B cell (primary cell): ENCODE results near the gene HSP90AB1. TPM values are rescaled to one million over a fixed set of nuclear protein-coding genes. Genes with fewer than 3 reads are reported as not detected.

Experiments used
- ATAC-seq: fragments of 200-7000 bp; cut with Tn5 transposase; one replicate; pipeline ENCODE4 v1.10.0; 2021; ENCODE audit warnings: low read depth, mild to moderate bottlenecking, moderate number of reproducible peaks, moderate library complexity
- CTCF ChIA-PET: fragments of 350-600 bp; sonication (Branson Sonifier 250); formaldehyde crosslinking; loops from one replicate; lab custom pipeline; 2021; ENCODE audit warnings: antibody characterized with exemption, inconsistent platforms; lab: Charles Lee
- POLR2A ChIA-PET: fragments of 350-600 bp; sonication (Branson Sonifier 250); formaldehyde crosslinking; loops from one replicate; lab custom pipeline; 2021; ENCODE audit warnings: antibody characterized with exemption; lab: Charles Lee
- DNase-seq: peaks from one replicate; pipeline ENCODE4 v3.0.0; 2013
- H2AFZ ChIP-seq: 2 replicates; pipeline ENCODE4 v1.6.1; 2012; ENCODE audit warnings: mild to moderate bottlenecking, low read depth, low read length; ENCODE audit not compliant: insufficient read depth, poor library complexity, severe bottlenecking
- H3K27ac ChIP-seq, 2 donors: 1 replicate in 1 of 2; 2 replicates in 1 of 2; pipeline ENCODE4 v1.5.1; 2012 to 2013; ENCODE audit warnings: low read length in 2 of 2, mild to moderate bottlenecking in 2 of 2, moderate library complexity in 1 of 2
- H3K27me3 ChIP-seq, 4 experiments: fragments of 200-600 bp in 1 of 4; sonication (generic) in 1 of 4; replicated peaks in 1 of 4; 1 replicate in 2 of 4; 2 replicates in 2 of 4; pipeline versions ENCODE4 v1.6.1 to v1.7.0; 2013 to 2016; ENCODE audit warnings: low read length in 3 of 4, mild to moderate bottlenecking in 2 of 4, mixed read lengths in 1 of 4, moderate library complexity in 1 of 4; ENCODE audit not compliant: insufficient read depth in 4 of 4, control insufficient read depth in 3 of 4; ENCODE audit errors: control extremely low read depth in 1 of 4
- H3K36me3 ChIP-seq, 2 experiments: replicated peaks in 1 of 2; 1 replicate in 1 of 2; 2 replicates in 1 of 2; pipeline versions ENCODE4 v1.6.1 to v1.7.1; 2013; ENCODE audit warnings: low read length in 1 of 2; ENCODE audit not compliant: insufficient read depth in 2 of 2, control insufficient read depth in 1 of 2; ENCODE audit errors: control extremely low read depth in 1 of 2, extremely low read depth in 1 of 2
- H3K4me1 ChIP-seq, 2 donors: fragments of 200-600 bp in 1 of 2; sonication (generic) in 1 of 2; 1 replicate in 1 of 2; 2 replicates in 1 of 2; pipeline versions ENCODE4 v1.5.1 to v1.6.1; 2013 to 2017; ENCODE audit warnings: low read length in 2 of 2; ENCODE audit not compliant: control insufficient read depth in 2 of 2, insufficient read depth in 2 of 2
- H3K4me2 ChIP-seq: replicated peaks from 2 replicates; pipeline ENCODE3; 2012; ENCODE audit warnings: mild to moderate bottlenecking, low read depth, low read length; ENCODE audit not compliant: poor library complexity, severe bottlenecking
- H3K4me3 ChIP-seq, 5 experiments: fragments of 200-600 bp in 1 of 5; sonication (generic) in 1 of 5; 1 replicate in 3 of 5; 2 replicates in 2 of 5; pipeline versions ENCODE4 v1.5.1 to v1.7.0; 2011 to 2016; ENCODE audit warnings: low read length in 4 of 5, mild to moderate bottlenecking in 4 of 5, low read depth in 2 of 5, control low read depth in 1 of 5, moderate library complexity in 1 of 5; ENCODE audit not compliant: insufficient read depth in 1 of 5; ENCODE audit errors: control extremely low read depth in 1 of 5, extremely low read depth in 1 of 5
- H3K79me2 ChIP-seq: fragments of 200-600 bp; sonication (generic); one replicate; pipeline ENCODE4 v1.6.0; 2016; ENCODE audit warnings: low read length; ENCODE audit not compliant: control insufficient read depth, insufficient read depth
- H3K9ac ChIP-seq: fragments of 200-600 bp; sonication (generic); 2 replicates; pipeline ENCODE4 v1.6.1; 2017; ENCODE audit warnings: mild to moderate bottlenecking, low read length, moderate library complexity
- H3K9me3 ChIP-seq, 3 donors: one replicate each; pipeline versions ENCODE4 v1.6.1 to v1.7.1; 2013; ENCODE audit warnings: low read length in 2 of 3; ENCODE audit not compliant: control insufficient read depth in 2 of 3, insufficient read depth in 1 of 3; ENCODE audit errors: control extremely low read depth in 1 of 3
- H4K20me1 ChIP-seq: 2 replicates; pipeline ENCODE4 v1.6.0; 2012; ENCODE audit warnings: mild to moderate bottlenecking, low read length; ENCODE audit not compliant: insufficient read depth, control insufficient read depth, poor library complexity, severe bottlenecking
- H3K27ac Mint-ChIP-seq: one replicate; pipeline ENCODE4 v1.8.0; 2021; ENCODE audit warnings: mixed read lengths
- H3K27me3 Mint-ChIP-seq: one replicate; pipeline ENCODE4 v1.8.0; 2021; ENCODE audit warnings: mixed read lengths
- H3K4me1 Mint-ChIP-seq: one replicate; pipeline ENCODE4 v1.8.0; 2021; ENCODE audit warnings: mixed read lengths
- H3K4me3 Mint-ChIP-seq: one replicate; pipeline ENCODE4 v1.8.0; 2021; ENCODE audit warnings: mixed read lengths
- H3K9me3 Mint-ChIP-seq: one replicate; pipeline ENCODE4 v1.8.0; 2022; ENCODE audit warnings: mixed read lengths; ENCODE audit not compliant: insufficient read depth
- EZH2 ChIP-seq: IDR thresholded peaks from 2 replicates; pipeline ENCODE4 v1.6.1; 2012; ENCODE audit warnings: borderline replicate concordance, low read depth, mild to moderate bottlenecking, moderate library complexity, low read length; ENCODE audit not compliant: insufficient read depth, poor library complexity, severe bottlenecking
- WGBS: methylation state at CpG from one replicate; pipeline ENCODE4 v1.1.5; 2013; ENCODE audit warnings: missing lambda C conversion rate; ENCODE audit not compliant: insufficient coverage; 5-methylcytosine and 5-hydroxymethylcytosine counted together
- intact Hi-C: fragments of 100-400 bp; cut with micrococcal nuclease; formaldehyde crosslinking; loops from one replicate; pipeline ENCODE4 v1.10.0; 2022
- polyA plus RNA-seq: library from polyadenylated mRNA; depleted of rRNA; stranded (reverse); fragments of >200 nt; gene quantifications from 2 replicates; pipeline ENCODE4 v1.2.3, GENCODE V29; 2012
- total RNA-seq, 2 donors: library from RNA; stranded (reverse); fragments of 120-200 nt in 1 of 2; gene quantifications; 1 replicate in 1 of 2; 2 replicates in 1 of 2; pipeline versions ENCODE4 v1.2.3 to v1.2.4, GENCODE V29; 2013 to 2022
- TF ChIP-seq, protein P1 (sequence below): fragments of 200-600 bp; IDR thresholded peaks from one replicate; pipeline ENCODE4 v1.8.0; 2022; ENCODE audit warnings: antibody characterized with exemption, mild to moderate bottlenecking

HSP90AB1 gene
- total and polyA plus RNA-seq, 2 donors (not counting 1 experiment from before 2014, with no cell fraction given) = 395 to 645 TPM

GRCh38 chr6:44201638-44202303 is 45.1 kb upstream of the HSP90AB1 start:
- no peaks in the 10 kb centered on the region for H3K4me1 Mint-ChIP-seq
- H3K4me3 Mint-ChIP-seq = no peak overlapping the region
- Histone ChIP-seq H3K4me3 (no peak overlapping the region), H3K9ac (no peak overlapping the region), H3K9me3 (no peaks in the 10 kb centered on the region), H3K4me2 (no peak overlapping the region), H3K27ac (no peak overlapping the region), H3K79me2 (no peaks in the 10 kb centered on the region), H3K36me3 (no peaks in the 10 kb centered on the region), H3K4me1 (no peaks in the 10 kb centered on the region), H2AFZ (no peak overlapping the region), H4K20me1 (no peaks in the 10 kb centered on the region), H3K27me3 (no peaks in the 10 kb centered on the region)
- intact Hi-C loops = no loop called here
- WGBS = 92% methylated on average over 8 of the region's 11 CpGs
- DNase-seq (no peak), ATAC-seq (no peak)
- peaks cover 5% of the 10 kb centered on the region for H3K27me3 Mint-ChIP-seq
- H3K27ac Mint-ChIP-seq = no peak overlapping the region
- no peaks in the 10 kb centered on the region for H3K9me3 Mint-ChIP-seq
- CTCF ChIA-PET = interaction anchor here (0.6 kb wide), 1 partner anchor 156 kb away, joined by 4 read pairs; no protein-coding TSS in a partner anchor
- no peak for TF ChIP-seq EZH2
- TF ChIP-seq, protein P1, sequence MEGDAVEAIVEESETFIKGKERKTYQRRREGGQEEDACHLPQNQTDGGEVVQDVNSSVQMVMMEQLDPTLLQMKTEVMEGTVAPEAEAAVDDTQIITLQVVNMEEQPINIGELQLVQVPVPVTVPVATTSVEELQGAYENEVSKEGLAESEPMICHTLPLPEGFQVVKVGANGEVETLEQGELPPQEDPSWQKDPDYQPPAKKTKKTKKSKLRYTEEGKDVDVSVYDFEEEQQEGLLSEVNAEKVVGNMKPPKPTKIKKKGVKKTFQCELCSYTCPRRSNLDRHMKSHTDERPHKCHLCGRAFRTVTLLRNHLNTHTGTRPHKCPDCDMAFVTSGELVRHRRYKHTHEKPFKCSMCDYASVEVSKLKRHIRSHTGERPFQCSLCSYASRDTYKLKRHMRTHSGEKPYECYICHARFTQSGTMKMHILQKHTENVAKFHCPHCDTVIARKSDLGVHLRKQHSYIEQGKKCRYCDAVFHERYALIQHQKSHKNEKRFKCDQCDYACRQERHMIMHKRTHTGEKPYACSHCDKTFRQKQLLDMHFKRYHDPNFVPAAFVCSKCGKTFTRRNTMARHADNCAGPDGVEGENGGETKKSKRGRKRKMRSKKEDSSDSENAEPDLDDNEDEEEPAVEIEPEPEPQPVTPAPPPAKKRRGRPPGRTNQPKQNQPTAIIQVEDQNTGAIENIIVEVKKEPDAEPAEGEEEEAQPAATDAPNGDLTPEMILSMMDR = no peak
- POLR2A ChIA-PET = no interaction called here

DNA sequence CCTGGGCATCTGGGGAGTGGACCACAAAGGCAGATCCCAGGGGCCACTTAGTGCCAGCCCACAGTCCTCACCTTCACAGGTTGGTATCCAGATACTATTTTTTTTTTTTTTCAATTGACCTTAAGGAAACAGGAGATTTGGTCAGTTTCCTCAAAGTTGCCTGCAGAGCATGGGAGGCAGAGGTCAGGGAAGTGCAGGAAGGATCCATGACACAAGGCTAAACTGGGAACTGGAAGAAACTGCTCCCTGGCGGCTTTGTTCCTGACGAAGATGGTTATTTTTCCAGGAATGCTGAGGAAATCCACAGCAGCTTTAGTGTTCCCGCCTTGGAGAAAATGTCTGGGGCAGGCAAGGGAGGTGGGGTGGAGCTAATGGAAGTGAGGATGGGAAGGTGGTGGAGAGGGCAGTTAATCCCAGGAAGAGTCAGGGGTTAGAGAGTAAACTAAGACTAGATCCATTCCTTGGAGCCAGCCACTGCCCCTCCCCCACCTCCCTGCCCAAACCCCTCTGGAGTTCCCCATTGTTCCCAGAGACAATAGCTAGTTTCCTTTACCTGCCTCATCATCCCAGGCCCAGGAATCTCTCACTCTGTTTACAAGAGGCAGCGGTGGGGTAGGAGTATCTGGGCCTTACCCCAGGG is 44.4 kb upstream of the HSP90AB1 start:
- H3K79me2 ChIP-seq = no peaks in the 10 kb centered on the region
- 96% methylated on average over 3 of the region's 4 CpGs for WGBS
- no peak overlapping the region for H3K4me3 ChIP-seq
- H3K36me3 ChIP-seq = no peaks in the 10 kb centered on the region
- no peaks in the 10 kb centered on the region for H3K9me3 Mint-ChIP-seq
- ChIA-PET POLR2A (no interaction called here), CTCF (no interaction called here)
- no peak overlapping the region for H2AFZ ChIP-seq
- H3K4me2 ChIP-seq = no peak overlapping the region
- no peaks in the 10 kb centered on the region for H4K20me1 ChIP-seq
- TF ChIP-seq, protein P1 = no peak
- TF ChIP-seq EZH2 = no peak
- H3K27me3 Mint-ChIP-seq = peaks cover 5% of the 10 kb centered on the region
- intact Hi-C loops = no loop called here
- no peak overlapping the region for H3K27ac Mint-ChIP-seq
- no peaks in the 10 kb centered on the region for H3K4me1 Mint-ChIP-seq
- no peak overlapping the region for H3K4me3 Mint-ChIP-seq
- H3K27me3 ChIP-seq = no peaks in the 10 kb centered on the region
- ATAC-seq (no peak), DNase-seq (no peak)
- no peaks in the 10 kb centered on the region for H3K4me1 ChIP-seq
- H3K9ac ChIP-seq = no peak overlapping the region
- no peaks in the 10 kb centered on the region for H3K9me3 ChIP-seq
- no peak overlapping the region for H3K27ac ChIP-seq
